ENCODE data around the gene ALPP. TPM values are rescaled to one million over a fixed set of nuclear protein-coding genes. Genes with fewer than 3 reads are reported as not detected.
A peak's percentile ranks its signal among the peaks of the same experiment; 100 is the strongest.
"Not testable (repeated sequence)": the region's sequence is repeated elsewhere in the genome, so short reads cannot be mapped to it uniquely, and the experiment has no call there.

ALPP gene
- total and polyA plus RNA-seq, 2 experiments from 2014 or later, result not detected

DNA sequence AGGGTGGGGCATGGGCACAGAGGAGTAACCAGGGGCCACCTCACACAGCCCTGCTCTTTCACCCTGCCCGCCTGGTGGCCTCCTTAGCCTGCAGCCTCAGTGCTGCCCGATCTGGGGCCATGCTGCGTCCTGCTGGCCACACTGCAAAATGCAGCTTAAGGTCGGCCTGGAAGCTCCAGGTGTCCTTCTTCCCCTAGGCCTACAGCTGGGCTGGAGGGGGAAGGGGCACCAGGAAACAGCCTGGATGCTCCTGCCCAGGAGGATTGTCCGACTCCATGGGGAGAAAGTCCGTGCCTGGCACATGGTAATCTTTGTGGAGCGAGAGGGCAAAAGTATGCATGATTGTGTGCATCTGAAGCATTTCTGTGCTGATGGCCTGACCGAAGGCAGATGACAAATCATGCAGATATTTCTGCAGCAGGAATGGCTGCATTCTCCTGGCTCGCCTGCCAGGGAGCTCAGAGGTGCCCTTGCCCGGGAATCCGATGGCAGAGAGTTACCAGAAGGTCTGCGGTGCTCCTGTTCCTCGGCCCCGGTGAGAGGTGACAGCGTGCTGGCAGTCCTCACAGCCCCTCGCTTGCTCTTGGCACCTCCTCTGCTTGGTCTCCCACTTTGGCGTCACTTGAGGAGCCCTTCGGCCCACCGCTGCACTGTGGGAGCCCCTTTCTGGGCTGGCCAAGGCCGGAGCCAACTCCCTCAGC, 12.8 kb upstream of the ALPP start:
- Histone ChIP-seq H3K4me1 (ENCODE audit: low read depth) (no peaks in the 10 kb centered on the region), H3K27me3 (no peaks in the 10 kb centered on the region), H3K4me3 (no peak overlapping the region), H3K27ac (no peak overlapping the region), H3K9me3 (ENCODE audit: low read depth) (no peaks in the 10 kb centered on the region), H3K36me3 (no peaks in the 10 kb centered on the region)
- DNase-seq (ENCODE audit: low read depth in 1 of 2, low spot score in 1 of 2), result peak in 1 of 2 donors; percentile 35
- TF ChIP-seq, protein P1, sequence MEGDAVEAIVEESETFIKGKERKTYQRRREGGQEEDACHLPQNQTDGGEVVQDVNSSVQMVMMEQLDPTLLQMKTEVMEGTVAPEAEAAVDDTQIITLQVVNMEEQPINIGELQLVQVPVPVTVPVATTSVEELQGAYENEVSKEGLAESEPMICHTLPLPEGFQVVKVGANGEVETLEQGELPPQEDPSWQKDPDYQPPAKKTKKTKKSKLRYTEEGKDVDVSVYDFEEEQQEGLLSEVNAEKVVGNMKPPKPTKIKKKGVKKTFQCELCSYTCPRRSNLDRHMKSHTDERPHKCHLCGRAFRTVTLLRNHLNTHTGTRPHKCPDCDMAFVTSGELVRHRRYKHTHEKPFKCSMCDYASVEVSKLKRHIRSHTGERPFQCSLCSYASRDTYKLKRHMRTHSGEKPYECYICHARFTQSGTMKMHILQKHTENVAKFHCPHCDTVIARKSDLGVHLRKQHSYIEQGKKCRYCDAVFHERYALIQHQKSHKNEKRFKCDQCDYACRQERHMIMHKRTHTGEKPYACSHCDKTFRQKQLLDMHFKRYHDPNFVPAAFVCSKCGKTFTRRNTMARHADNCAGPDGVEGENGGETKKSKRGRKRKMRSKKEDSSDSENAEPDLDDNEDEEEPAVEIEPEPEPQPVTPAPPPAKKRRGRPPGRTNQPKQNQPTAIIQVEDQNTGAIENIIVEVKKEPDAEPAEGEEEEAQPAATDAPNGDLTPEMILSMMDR (IDR thresholded peaks at IDR 0.05; ENCODE audit: low read depth, low read length), result peak; percentile 42

DNA sequence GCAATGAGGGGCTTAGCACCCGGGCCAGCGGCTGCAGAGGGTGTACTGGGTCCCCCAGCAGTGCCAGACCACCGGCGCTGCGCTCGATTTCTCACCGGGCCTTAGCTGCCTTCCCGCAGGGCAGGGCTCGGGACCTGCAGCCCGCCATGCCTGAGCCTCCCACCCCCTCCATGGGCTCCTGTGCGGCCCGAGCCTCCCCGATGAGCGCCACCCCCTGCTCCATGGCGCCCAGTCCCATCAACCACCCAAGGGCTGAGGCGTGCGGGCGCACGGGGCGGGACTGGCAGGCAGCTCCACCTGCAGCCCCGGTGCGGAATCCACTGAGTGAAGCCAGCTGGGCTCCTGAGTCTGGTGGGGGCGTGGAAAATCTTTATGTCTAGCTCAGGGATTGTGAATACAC, 12.1 kb upstream of the ALPP start:
- not testable (repeated sequence) for H3K9me3 ChIP-seq (ENCODE audit: low read depth); DNase-seq (ENCODE audit: low read depth in 1 of 2, low spot score in 1 of 2); H3K36me3 ChIP-seq; H3K4me1 ChIP-seq (ENCODE audit: low read depth); H3K4me3 ChIP-seq; H3K27me3 ChIP-seq; H3K27ac ChIP-seq

DNA sequence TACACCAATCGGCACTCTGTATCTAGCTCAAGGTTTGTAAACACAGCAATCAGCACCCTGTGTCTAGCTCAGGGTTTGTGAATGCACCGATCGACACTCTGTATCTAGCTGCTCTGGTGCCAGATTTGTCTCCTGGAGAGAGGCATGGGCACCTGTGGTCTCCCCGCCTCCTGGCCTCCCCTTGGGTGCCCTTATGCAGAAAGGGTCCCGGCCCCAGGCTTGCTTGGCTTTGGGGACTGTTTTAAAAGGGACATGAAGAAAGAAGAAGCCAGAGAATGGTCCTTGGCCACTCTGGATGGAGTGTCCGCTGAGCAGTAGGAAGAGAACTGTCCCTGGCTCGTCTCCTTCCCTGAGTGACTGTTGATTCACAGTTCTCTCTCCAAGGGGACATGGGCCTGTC, 11.5 kb upstream of the ALPP start:
- DNase-seq (ENCODE audit: low read depth in 1 of 2, low spot score in 1 of 2), result no peak
- no peak overlapping the region for H3K4me3 ChIP-seq
- TF ChIP-seq, protein P1 (IDR thresholded peaks at IDR 0.05; ENCODE audit: low read depth, low read length), result no peak
- H3K4me1 ChIP-seq (ENCODE audit: low read depth), result no peaks in the 10 kb centered on the region
- peaks cover 2% of the 10 kb centered on the region for H3K27me3 ChIP-seq
- no peaks in the 10 kb centered on the region for H3K36me3 ChIP-seq
- no peaks in the 10 kb centered on the region for H3K9me3 ChIP-seq (ENCODE audit: low read depth)
- H3K27ac ChIP-seq, result no peak overlapping the region

DNA sequence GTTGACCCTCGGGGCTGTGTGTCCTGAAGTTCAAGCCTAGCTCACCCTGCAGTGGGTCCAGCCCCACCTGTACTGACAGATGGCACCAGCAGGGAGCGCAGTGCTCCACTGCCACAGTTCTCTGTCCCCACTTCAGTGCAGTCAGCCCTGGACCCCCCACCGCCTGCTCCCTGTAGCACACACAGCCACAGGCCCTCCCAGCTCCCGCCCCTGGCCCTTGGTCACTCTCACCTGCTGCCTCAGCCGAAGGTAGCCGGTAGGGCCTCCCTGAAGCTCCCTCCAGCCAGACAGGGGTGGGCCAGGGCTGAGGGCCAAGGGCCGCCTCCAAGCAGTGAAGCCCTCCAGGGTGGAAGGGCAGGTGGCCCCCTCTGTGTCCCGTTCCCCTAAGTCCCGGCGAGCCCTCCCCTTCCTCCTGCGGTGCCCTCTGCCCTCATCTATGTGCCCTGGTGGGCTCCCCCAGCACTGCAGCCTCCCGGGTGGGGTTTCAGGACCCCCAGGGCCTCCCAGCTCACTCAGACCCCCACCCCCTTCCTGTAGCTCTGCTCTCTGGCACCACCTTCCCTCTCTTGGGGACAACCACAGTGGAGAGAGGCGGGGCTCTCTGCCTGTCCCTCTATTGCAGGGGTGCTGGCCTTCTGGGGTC, 10.8 kb upstream of the ALPP start:
- Histone ChIP-seq H3K36me3 (no peaks in the 10 kb centered on the region), H3K4me1 (ENCODE audit: low read depth) (no peaks in the 10 kb centered on the region), H3K9me3 (ENCODE audit: low read depth) (no peaks in the 10 kb centered on the region), H3K4me3 (no peak overlapping the region), H3K27ac (no peak overlapping the region), H3K27me3 (peaks cover 2% of the 10 kb centered on the region)
- DNase-seq (ENCODE audit: low read depth in 1 of 2, low spot score in 1 of 2), result no peak
- TF ChIP-seq, protein P1 (IDR thresholded peaks at IDR 0.05; ENCODE audit: low read depth, low read length), result peak; percentile 4

DNA sequence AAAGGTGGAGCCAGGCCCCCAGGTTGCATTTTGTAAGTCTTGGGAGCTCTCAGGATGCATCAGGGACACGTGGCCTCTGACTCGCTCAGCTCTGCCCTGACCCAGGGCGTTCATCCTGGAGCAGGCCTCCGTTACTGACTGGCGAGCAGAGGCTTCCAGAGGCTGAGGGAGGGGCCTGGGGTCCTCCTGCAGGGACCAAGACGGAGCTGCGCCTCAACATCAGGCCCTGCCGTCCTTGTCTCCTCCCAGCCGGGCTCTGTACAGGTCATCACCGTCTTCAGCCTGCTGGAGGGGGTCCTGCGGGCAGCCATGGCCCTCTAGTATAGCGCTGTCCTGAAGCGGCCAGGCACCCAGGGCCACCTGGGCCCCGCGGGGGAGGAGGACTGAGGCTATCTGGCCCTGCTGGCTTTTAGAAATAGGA, 10.2 kb upstream of the ALPP start:
- Histone ChIP-seq H3K4me3 (no peak overlapping the region), H3K4me1 (ENCODE audit: low read depth) (no peaks in the 10 kb centered on the region), H3K27me3 (peaks cover 2% of the 10 kb centered on the region), H3K9me3 (ENCODE audit: low read depth) (no peaks in the 10 kb centered on the region), H3K36me3 (no peaks in the 10 kb centered on the region), H3K27ac (no peak overlapping the region)
- TF ChIP-seq, protein P1 (IDR thresholded peaks at IDR 0.05; ENCODE audit: low read depth, low read length), result no peak
- no peak for DNase-seq (ENCODE audit: low read depth in 1 of 2, low spot score in 1 of 2)

All from cardiac muscle cell (in vitro differentiated cells and primary cell).